Germinal center (tissue), 1 donor: ENCODE data around the gene METTL21C.

Experiments used
- DNase-seq: peaks from one replicate; pipeline ENCODE4 v3.0.0; 2012; ENCODE audit warnings: mixed read lengths, low spot score

The METTL21C gene

DNA sequence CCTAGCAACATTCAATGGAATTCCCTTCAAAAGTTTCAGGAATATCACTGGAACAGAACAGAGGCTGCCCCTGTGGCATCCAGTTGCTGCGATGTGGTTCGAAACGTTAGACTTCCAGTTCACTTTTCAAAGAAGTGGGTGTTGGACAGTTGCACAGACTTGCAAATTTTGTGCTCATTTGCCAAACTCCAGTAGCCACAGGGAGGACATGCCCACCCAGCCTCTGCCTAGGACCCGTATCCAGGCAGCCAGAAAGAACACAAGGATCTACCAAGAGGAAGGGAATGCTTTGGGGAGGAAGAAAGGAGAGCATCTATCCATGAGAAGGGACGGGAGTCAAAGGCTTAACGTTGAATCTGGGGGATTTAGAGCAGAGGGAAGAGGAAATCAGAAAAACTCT is at the start of gene METTL21C:
Gene METTL21C (minus strand): TSS at position 108 of the 400 bp plus-strand sequence. CDS start 546 bp downstream, outside the sequence.
- DNase-seq = no peak

DNA sequence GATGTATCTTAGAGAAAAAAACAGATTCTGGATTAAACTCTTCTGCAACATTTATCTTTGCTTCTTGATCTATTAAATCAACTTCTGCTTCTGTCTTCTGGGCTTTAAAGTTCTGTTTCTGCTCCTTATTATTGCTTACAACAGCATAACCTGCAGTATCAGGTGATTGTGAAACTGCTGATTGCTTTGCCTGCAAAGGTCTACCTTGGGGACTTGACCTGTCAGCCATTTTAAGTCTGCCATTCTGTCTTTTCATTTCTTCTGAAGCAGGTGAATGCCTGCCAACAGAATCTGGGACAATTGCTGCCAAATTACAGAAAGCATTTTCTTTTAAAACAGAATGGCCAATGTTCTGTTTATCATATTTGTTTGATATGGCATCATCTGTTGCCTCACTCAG is 47.7 kb upstream of the METTL21C start:
- DNase-seq = no peak

DNA sequence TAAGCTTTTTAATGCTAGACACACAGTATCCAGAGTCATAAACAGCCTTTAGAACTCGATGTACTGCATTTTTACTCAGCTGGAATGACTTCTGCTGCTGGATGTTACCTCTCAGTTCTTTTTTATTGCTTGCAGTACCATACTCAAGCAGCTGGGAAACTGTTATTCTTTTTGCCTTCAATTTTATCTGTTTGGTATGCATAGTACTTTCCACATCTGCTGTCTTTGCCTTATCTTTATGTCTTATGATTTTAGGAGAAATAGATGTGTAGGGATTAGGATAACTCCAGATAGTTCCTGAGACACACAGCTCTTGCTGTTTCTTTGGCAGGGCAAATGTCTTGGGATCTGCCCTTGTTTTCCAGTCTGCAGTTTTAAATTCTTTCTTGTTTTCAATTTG is 47.3 kb upstream of the METTL21C start:
- no peak for DNase-seq

DNA sequence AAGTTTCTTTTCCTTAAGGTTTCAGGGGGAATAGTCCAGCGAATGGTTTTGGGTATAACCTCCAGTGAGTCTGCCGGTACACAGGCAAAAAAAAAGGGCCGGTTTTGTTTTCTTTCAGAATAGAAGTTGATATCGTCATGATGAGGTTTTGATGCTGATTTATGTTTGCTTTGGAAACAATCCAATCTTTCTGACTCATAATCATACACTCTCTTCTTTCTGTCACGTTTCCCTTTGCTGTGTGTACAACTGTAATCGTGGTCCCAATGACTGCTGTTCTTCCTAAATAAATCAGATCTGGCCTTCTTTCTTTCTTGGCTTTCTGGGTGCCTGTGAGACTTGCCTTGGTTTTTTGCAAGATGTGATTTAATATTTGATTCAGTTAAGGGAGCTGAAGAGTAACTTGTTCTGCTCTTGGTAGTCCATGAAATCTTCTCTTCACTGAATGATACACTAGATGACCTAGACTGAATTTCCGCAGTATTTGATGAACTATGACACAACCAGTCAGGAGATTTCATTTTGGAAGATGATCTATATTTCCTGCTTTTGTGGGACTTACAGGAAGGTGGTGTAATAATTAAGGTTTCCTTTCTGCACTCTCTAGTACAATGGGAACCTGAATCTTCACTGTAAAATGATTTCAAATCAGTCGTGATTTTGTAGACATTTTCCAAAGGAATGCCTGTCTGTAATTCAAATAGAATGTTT is 34.9 kb upstream of the METTL21C start:
- DNase-seq = no peak

DNA sequence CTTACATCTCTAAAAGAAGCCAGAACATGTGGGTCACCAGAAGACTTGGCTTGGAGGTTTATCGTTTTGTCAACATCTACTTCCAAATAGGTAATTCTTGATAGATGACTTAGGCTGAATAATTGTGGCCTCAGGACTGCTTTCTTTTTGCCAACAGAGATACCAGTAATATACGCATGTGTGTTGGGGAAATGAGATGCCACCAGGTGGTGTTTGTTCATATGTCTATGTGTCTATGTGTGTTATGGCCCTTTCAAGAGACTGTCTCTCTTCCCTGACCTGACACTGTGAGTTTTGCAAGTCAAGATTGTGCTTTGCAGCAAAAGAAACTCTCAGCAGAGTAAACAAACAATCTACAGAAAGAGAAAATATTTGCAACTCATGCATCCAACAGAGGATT is 31.6 kb upstream of the METTL21C start:
- DNase-seq = no peak

DNA sequence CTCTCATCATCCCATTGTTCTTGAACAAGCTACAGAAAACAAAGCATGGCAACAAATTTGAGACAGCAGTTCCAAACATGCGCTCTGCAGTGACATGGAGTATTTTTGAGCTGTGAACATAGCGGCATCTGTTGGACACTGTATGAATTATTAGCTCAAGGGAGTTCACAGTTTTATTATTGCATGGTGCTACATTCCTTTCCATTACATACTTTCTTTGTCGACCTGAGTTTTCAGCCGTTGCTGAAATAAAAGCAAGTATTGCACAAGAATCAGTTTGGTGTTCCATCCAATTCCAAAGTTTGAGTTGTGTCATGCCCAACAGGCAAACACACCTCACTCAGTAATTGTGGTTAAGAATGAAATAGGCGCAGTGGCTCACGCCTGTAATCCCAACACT is 30.1 kb upstream of the METTL21C start:
- no peak for DNase-seq

DNA sequence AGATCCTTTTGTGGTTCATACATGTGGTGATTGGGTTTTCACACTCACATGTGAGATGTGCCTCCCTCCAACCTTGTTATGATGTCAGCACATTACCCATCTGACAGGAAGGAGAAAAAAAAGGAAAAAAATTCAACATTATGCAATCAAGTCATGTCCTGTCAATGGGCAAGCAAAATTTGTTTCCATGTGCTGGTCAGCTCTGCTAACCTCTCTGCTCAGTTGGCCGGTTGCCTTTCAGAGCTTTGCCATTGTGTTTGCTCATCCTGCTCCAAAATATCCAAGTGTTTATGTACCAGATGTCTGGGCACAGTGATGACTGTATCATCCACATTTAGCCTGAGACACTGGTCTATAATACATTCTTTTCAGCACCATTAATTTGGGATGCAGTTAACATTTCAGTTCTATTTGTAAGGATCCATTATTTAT is 27.0 kb upstream of the METTL21C start:
- no peak for DNase-seq

DNA sequence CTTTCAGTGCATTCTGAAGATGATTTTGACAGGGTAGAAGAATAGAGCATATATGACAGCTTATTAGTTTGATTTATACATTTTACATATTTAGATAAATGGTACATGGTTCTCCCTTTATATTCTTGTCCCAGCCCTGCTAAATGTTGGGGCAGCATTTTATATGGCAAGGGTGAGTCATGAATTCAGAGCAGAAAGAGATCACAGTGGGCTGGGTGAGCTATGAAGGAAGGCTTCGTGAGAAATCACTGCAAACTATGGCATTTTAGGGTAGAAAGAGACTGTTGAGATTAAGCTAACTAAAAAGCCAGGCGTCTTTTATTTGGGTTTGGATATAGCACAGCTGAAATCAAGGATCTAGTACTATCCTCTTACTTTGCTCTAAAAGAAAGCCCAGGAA is 23.9 kb upstream of the METTL21C start:
- DNase-seq = no peak

DNA sequence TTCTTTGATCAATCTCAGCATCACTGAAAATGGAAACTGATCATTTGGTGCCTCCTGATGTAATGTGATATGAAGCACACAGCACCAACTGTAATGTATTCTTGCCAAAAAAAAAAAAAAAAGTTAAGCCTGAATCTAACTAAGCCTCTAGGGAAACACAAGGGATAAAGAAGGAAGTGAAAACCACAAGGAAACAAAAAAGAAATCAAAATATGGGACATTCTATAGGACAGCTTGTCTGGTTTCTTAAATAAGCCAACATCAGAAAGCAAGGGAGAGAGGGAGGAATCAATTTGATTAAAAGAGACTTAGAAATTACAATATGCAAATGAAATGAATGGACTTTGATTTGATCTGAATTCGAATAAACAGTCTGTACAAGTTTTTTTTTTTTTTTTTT is 20.6 kb upstream of the METTL21C start:
- DNase-seq = no peak

DNA sequence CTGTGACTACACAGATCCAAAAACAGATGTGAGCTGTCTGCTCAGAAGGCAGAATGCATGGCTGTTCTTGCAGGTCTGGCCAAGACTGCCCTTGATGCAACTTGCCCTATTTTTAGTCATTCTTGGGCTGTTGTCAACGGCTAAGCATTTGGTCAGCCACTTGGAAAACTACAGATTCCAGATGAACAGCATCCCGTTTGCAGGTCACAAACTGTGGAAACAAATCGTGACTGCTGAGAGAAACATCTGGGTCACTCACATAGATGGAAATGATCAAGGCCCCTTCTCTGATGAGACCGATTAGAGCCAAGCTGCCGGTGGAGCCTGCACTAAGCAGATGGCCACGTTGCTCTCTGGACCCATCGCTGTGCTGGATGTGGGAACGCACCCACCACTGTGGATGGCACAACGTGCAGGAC is 15.4 kb upstream of the METTL21C start:
- no peak for DNase-seq

DNA sequence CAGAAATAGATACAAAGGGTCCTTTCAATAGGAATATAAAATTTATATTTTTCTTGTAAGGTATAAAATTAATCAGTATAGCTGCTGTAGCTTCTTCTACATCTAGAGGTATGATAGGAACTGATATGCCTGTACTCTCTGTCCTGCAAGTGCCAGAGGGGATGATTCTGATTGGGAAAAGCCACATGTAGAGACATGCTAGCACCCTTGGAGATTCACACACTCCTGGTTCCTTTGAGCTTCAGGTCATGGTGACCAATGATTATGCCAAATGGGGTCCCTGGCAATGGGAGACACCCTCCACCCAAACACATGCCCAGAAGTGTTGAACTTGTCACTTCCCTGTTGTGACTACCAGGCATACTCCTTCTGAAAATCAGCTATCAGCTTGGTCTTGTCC is 14.7 kb upstream of the METTL21C start:
- no peak for DNase-seq

DNA sequence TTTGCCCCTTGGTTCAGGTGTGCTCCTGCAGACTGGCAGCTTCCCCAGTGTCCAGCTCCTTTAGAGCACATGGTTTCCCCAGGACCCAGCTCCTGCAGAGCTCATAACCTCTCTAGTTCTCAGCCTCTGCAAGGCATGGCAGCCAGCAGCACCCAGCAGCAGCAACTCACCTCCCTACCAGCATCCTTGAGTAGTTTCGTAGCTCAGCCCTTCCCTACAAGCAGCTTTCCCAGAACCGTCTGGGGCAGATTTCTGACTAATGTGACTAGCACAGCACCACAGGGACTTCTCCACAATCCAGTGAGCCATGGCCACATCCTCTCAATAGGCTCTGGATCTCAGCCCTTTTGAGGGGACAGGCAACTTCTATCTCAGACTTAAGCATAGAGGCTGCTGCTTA is 14.1 kb upstream of the METTL21C start:
- no peak for DNase-seq

DNA sequence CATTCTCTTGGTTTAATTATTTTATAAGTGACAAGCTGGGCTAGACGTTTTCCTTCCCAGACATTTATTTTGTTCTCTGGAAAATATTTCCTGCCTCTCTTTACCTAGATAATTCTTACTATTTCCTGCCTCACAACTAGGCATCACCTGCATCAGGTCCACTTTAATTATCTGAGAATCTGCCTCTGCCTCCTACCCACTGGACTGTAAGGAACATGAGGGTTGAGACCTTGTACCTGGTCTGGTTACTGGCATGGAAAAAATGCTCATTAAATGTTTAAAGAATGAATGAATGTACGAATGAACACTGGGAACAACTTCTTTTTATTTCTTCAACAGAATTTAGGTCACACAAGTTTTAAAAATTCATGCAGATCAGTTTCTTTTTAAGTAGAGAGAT is 13.4 kb upstream of the METTL21C start:
- no peak for DNase-seq

DNA sequence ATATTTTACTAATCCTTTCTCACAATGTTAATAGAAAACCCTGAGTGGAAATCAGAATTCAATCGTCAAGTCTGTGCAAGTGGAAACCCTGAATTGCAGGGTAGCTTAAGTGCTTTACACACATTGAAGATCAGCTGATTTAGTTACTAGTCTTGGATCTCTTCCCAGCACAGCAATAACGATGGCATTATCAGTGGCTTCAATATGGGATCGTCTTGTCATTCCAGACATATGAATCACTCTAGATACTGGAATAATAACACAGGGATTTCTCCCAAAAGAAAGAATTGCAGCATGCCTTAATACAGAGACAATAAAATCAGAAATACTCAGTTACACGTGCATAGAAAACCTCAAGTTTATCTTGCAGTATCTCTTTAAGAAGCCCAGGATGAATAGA is 12.6 kb upstream of the METTL21C start:
- DNase-seq = no peak

DNA sequence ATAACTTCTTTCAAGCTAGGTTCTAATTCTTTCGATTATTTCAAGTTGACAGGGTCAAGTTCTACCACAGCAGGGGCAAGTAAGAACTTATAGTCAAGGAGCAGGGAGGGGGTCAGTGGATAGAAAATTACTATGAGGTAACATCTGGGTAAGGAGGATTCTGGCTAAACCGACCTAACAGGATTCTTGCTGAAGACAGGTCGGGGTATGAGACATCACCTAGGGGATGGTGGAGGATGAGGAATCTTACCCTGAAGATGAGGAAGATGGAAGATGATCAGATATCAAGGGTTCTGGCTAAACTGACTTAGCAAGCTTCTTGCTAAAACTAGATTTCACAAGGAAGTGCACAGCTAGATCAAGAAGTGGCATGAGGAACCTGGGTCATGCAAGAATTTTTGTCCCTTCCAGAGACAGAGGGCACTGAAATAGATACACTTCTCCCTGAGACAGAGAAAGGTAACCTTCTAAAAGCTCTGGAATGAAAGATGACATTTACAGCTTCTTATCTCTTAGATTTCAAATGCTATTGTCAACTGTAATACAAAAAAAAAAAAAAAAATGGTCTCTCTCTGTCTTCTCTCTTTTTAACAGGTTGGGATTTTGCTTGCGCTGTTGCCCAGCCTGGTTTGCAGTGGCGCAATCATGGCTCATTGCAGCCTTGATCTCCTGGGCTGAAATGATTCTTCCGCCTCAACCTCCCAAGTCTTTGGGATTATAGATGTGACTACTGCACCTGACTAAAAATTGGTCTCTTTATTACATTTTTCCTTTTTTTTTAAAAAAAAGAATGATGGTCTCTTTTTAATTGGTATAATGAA is 9.6 kb upstream of the METTL21C start:
- no peak for DNase-seq

DNA sequence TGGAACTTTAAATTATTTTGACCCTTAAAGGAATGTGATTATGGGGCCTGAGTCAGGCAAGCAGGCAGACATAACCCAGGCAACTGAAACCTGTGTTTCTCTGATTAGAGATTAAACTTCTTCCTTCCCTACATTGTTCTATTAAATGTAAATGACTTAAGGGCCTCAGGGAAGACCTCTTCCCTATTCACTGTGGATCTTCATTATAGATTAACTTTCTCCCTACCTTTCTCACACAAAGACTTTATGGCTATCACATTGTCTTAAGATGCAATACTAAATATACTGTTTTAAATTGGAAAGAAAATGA is 8.8 kb upstream of the METTL21C start:
- no peak for DNase-seq

DNA sequence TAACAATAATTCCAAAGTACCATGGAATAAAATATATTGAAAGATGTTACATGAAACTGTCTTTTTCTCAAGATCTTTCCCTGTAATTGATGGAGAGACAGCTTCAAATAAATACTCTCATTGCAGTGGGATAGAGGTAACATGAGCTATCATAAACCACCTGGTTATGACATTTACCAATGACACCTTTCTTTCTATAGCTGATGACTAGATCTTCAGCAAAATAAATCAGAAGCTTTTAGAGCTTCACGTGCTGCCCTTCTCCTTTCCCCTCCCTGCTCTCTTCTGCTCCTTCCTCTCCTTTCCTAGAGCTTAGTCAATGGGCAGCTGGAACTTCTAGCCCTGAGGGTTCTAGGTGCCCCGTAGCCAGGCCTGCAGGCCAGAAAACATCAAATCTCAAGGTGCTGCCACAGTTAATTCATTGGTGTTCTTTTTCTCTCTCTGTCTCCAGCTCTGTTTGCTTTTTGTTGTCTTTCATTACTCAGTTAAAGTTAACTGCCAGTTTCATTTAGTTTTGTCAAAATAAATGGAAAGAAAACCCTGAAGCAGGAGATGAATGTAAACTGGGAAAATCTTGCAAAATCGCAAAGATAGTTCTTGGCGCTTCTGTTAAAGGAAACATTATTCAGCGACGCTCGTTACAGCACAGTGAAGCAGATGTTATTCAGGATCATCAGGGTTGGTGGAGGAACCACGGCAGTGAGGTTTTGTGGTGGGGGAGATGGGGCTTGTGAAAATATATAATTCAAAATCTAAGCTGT is 8.3 kb upstream of the METTL21C start:
- DNase-seq = no peak

DNA sequence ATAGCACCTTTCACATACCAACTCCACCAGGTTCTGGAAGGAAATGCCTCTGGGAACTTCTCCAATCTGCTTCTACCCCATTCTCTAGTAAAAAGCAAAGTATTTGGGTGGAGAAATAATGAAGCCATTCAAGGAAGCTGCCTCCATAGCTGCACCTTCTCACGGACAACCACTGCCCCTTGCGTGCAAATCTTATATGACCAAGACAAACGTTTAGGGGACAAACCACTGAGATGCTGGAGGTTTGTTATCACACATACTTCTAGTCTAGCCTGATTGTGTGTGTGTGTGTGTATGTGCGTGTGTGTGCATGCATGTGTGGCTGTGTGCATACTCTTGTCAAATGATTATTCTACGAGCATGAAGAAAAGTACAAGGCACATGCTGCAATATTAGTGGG is 6.5 kb upstream of the METTL21C start:
- DNase-seq = no peak

DNA sequence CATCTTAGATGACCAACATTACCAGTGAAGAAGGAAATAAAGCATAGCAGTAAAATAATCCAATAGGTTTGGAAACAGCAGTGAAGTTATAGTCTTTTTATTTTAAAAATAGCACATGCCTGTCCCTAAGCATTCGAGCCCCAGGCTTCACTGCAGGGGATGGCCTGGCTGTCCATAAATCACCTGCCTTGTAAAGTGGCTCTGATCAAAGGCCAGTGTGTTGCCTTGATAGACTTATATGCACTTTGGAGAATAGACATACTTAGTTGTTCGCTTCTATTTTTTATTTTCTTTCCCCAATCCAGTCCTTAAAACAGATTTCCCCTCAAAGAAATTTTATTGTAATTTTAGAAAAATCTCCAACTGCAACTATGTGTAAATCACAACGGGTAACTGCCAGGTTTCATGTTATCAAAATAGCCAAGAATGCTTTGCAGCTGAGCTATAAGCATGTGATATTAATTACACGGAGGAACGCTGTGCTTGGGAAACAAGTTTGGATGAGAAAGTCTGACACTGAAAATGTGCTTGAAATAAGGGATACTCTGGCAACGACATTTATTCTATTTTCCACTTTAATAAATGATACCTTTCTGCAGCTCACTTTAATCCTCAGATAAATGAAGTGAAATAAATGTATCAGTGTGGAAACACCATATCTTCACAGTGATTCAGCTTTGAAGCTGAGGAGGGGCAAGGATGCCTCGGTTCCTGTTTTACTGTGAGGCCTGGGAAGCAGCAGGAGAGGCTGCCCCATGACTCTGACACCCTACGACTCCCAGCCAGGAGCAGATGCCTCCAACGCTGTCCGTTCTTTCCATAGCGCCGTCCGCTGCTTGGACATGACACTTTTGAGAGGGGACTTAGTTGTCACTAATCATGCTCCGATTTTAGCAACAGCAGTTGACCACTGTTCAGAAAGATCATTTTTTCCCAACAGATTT is 5.5 kb upstream of the METTL21C start:
- DNase-seq = no peak

DNA sequence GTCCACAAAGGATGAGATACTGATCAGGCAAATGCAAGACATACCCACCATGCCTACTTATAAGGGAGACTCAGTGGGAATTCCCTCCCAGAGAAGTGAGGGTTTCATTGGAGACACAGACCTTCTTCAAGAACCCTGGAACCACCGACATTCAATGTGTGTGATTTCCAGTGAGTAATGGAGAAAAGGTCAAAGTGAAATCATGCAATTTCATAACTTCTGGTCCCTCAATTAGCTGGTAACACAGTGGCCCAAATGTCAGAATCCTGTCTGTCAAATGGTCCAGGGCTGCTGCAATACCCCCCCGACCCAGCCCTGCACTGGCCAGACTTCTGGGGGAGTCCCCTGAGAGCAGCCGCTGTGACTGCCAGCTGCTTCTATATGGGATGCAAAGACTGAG is 4.7 kb upstream of the METTL21C start:
- no peak for DNase-seq

DNA sequence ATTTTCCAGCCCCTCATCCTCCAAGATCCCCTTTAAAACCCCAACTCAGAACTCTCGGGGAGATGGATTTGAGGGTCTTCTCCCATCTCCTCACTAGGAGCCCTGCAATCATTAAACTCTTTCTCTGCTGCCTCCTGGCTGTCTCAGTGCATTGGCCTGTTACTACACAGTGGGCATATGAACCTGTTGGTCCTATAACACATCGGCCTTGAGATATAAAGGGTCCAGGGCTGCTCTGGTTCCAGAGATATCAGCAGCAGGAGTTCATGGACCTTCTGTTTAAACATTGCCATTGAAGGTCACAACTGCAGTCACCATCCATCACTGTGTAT is 3.8 kb upstream of the METTL21C start:
- no peak for DNase-seq
